SK-N-SH (cell line): Measurements from ENCODE around the gene MACROD1. TPM values are rescaled to one million over a fixed set of nuclear protein-coding genes. Genes with fewer than 3 reads are reported as not detected.

ENCODE experiments used
- CTCF ChIA-PET: fragments of 300-600, 350-600 bp; formaldehyde crosslinking; extraction: SDS; loops from one replicate; lab custom pipeline; 2021; lab: Yijun Ruan, JAX
- POLR2A ChIA-PET: fragments of 350-600 bp; sonication (Branson Sonifier 250); formaldehyde crosslinking; extraction: SDS; loops from one replicate; lab custom pipeline; 2020; ENCODE audit warnings: antibody characterized with exemption, inconsistent platforms; lab: Yijun Ruan, JAX
- DNase-seq: peaks from one replicate; pipeline ENCODE4 v3.0.0; 2012
- H2AFZ ChIP-seq: fragments of 200-600 bp; sonication (generic); 2 replicates; pipeline ENCODE4 v1.8.1; 2016; ENCODE audit warnings: antibody characterized with exemption, mild to moderate bottlenecking, low read depth
- H3F3A ChIP-seq: fragments of 200-600 bp; sonication (generic); replicated peaks from 2 replicates; pipeline ENCODE3; 2016; ENCODE audit warnings: antibody characterized with exemption, mild to moderate bottlenecking; ENCODE audit not compliant: insufficient read depth
- H3K27ac ChIP-seq, 2 experiments: fragments of 200-500 bp in 1 of 2; fragments of 200-600 bp in 1 of 2; sonication (Bioruptor generic) in 1 of 2; sonication (generic), shearing (Covaris generic) in 1 of 2; 2 replicates each; pipeline versions ENCODE4 v1.5.1 to v1.6.1; 2014 to 2016; ENCODE audit warnings: low read depth in 2 of 2, inconsistent platforms in 1 of 2, low read length in 1 of 2, mild to moderate bottlenecking in 1 of 2, mixed read lengths in 1 of 2
- H3K27me3 ChIP-seq: fragments of 200-600 bp; sonication (generic), shearing (Covaris generic); 2 replicates; pipeline ENCODE4 v1.6.1; 2016; ENCODE audit warnings: mixed run types; ENCODE audit not compliant: insufficient read depth
- H3K36me3 ChIP-seq, 2 experiments: fragments of 200-500 bp in 1 of 2; fragments of 200-600 bp in 1 of 2; sonication (Bioruptor generic) in 1 of 2; sonication (generic) in 1 of 2; replicated peaks in 1 of 2; 2 replicates each; pipeline versions ENCODE3 to v1.5.1; 2014 to 2016; ENCODE audit warnings: low read length in 1 of 2, mild to moderate bottlenecking in 1 of 2; ENCODE audit not compliant: insufficient read depth in 2 of 2, control insufficient read depth in 1 of 2
- H3K4me1 ChIP-seq, 2 experiments: fragments of 200-500 bp in 1 of 2; fragments of 200-600 bp in 1 of 2; sonication (Bioruptor generic) in 1 of 2; sonication (generic), shearing (Covaris generic) in 1 of 2; 2 replicates each; pipeline versions ENCODE4 v1.5.1 to v1.6.1; 2014 to 2016; ENCODE audit warnings: low read depth in 1 of 2, low read length in 1 of 2, mixed run types in 1 of 2; ENCODE audit not compliant: insufficient read depth in 2 of 2, control insufficient read depth in 1 of 2
- H3K4me2 ChIP-seq: fragments of 200-600 bp; sonication (generic), shearing (Covaris generic); 2 replicates; pipeline ENCODE4 v1.6.1; 2017; ENCODE audit warnings: mixed run types
- H3K4me3 ChIP-seq, 2 experiments: fragments of 200-500 bp in 1 of 2; fragments of 200-600 bp in 1 of 2; sonication (Bioruptor generic) in 1 of 2; sonication (generic), shearing (Covaris generic) in 1 of 2; 2 replicates each; pipeline versions ENCODE4 v1.5.1 to v1.8.1; 2014 to 2016; ENCODE audit warnings: low read depth in 2 of 2, inconsistent platforms in 1 of 2, low read length in 1 of 2, mild to moderate bottlenecking in 1 of 2, mixed read lengths in 1 of 2, moderate library complexity in 1 of 2
- H3K79me2 ChIP-seq: fragments of 200-600 bp; sonication (generic); 2 replicates; pipeline ENCODE4 v1.8.1; 2017; ENCODE audit warnings: mild to moderate bottlenecking; ENCODE audit not compliant: insufficient read depth
- H3K9ac ChIP-seq: fragments of 200-600 bp; sonication (generic); 2 replicates; pipeline ENCODE4 v1.6.1; 2017; ENCODE audit warnings: mixed run types
- H3K9me2 ChIP-seq: fragments of 200-600 bp; sonication (generic); 2 replicates; pipeline ENCODE4 v1.6.1; 2017; ENCODE audit warnings: mixed run types
- H3K9me3 ChIP-seq: fragments of 200-600 bp; sonication (generic); 2 replicates; pipeline ENCODE4 v1.6.1; 2017; ENCODE audit warnings: mixed run types, mild to moderate bottlenecking, moderate library complexity
- H4K20me1 ChIP-seq: fragments of 200-600 bp; sonication (generic); 2 replicates; pipeline ENCODE4 v1.6.1; 2017; ENCODE audit warnings: mild to moderate bottlenecking, mixed run types; ENCODE audit not compliant: insufficient read depth
- ELF1 ChIP-seq: IDR thresholded peaks from 2 replicates; pipeline ENCODE4 v1.4.0; 2012
- EP300 ChIP-seq, 2 experiments: IDR thresholded peaks; 2 replicates each; pipeline versions ENCODE4 v1.4.0 to v1.6.1; 2012; ENCODE audit warnings: borderline replicate concordance in 1 of 2, low read depth in 1 of 2, low read length in 1 of 2
- EZH2phosphoT487 ChIP-seq: fragments of 200-600 bp; sonication (generic); IDR thresholded peaks from 2 replicates; pipeline ENCODE4 v1.6.1; 2017; ENCODE audit warnings: low read depth, mixed run types, mild to moderate bottlenecking, antibody characterized with exemption, moderate library complexity, borderline replicate concordance
- FOXJ3 ChIP-seq: sonication (generic); formaldehyde crosslinking; IDR thresholded peaks from 2 replicates; pipeline ENCODE4 v1.5.1; 2020; ENCODE audit warnings: mild to moderate bottlenecking, missing genetic modification reagents
- IRF3 ChIP-seq: fragments of 150-350 bp; IDR thresholded peaks from 2 replicates; pipeline ENCODE4 v1.6.1; 2016; ENCODE audit warnings: mild to moderate bottlenecking, low read depth, low read length
- MXI1 ChIP-seq: IDR thresholded peaks from 2 replicates; pipeline ENCODE4 v1.6.1; 2012; ENCODE audit warnings: mild to moderate bottlenecking, low read depth, low read length, improper control_type of control experiment
- NFIC ChIP-seq: IDR thresholded peaks from 2 replicates; pipeline ENCODE4 v1.4.0; 2012; ENCODE audit warnings: borderline replicate concordance
- POLR2AphosphoS5 ChIP-seq: IDR thresholded peaks from 2 replicates; pipeline ENCODE4 v1.6.1; 2012; ENCODE audit warnings: low read depth, low read length
- RCOR1 ChIP-seq: fragments of 150-350 bp; IDR thresholded peaks from 2 replicates; pipeline ENCODE4 v1.6.1; 2017; ENCODE audit warnings: antibody characterized with exemption, low read length
- RFX5 ChIP-seq: IDR thresholded peaks from 2 replicates; pipeline ENCODE4 v1.6.1; 2012; ENCODE audit warnings: mild to moderate bottlenecking, improper control_type of control experiment, low read length
- RXRA ChIP-seq: IDR thresholded peaks from 2 replicates; pipeline ENCODE4 v1.4.0; 2012; ENCODE audit warnings: low read depth, mild to moderate bottlenecking, borderline replicate concordance
- SIN3A ChIP-seq: IDR thresholded peaks from 2 replicates; pipeline ENCODE4 v1.6.1; 2012; ENCODE audit warnings: low read depth, mild to moderate bottlenecking, low read length, moderate library complexity, borderline replicate concordance
- YY1 ChIP-seq: IDR thresholded peaks from 2 replicates; pipeline ENCODE4 v1.4.0; 2012; ENCODE audit warnings: low read depth, mild to moderate bottlenecking
- WGBS: methylation state at CpG from one replicate; pipeline ENCODE4 v1.1.6; 2017; ENCODE audit warnings: low lambda C conversion rate; 5-methylcytosine and 5-hydroxymethylcytosine counted together
- polyA plus RNA-seq, 3 experiments: library from polyadenylated mRNA; depleted of rRNA; stranded (reverse); fragments of >200 nt; gene quantifications; 2 replicates each; pipeline ENCODE4 v1.2.3, GENCODE V29; 2012
- TF ChIP-seq, protein P1 (sequence below): IDR thresholded peaks from 2 replicates; pipeline ENCODE4 v1.4.0; 2012; ENCODE audit warnings: low read depth

Gene MACROD1
- polyA plus RNA-seq, 1 of the 3 experiments (the other 2 are of a cell fraction) = 49.1 TPM

DNA sequence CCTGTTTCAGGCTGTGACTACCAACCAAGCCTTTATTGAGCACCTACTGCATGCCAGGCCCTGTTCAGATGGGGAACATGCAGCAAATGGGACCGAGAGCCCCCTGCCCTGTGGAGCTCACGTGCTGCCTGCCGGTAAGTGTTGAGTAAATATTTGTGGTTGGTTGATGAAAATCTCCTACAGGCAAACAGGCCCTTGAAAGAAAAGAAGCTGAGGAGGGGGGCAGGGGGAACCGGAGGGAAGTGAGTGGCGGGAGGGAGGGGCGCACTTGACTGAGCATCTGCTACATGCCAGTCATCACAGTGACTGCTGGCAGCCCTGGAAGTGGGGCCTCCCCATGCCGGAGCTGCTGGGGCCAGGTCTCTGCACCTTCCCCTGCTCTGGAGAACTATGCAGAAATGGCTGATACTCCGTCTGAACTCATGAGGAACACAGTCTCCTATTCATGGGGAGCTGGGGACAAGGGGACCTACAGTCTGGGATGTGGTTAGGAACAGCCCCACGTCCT lies 34.2 kb downstream of the MACROD1 start (continued):
- TF ChIP-seq, protein P1, sequence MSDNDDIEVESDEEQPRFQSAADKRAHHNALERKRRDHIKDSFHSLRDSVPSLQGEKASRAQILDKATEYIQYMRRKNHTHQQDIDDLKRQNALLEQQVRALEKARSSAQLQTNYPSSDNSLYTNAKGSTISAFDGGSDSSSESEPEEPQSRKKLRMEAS = no peak
- no peak for TF ChIP-seq RXRA
- TF ChIP-seq EZH2phosphoT487 = no peak
- TF ChIP-seq YY1 = no peak
- TF ChIP-seq, all 33 proteins: peak for 0

GRCh38 chr11:64130618-64131017 lies 35.3 kb downstream of the MACROD1 start:
- H3K4me1 ChIP-seq = peaks cover 0 to 56% of the 10 kb centered on the region in 2 experiments; a peak in 2 of 4 replicates
- H4K20me1 ChIP-seq = no peaks in the 10 kb centered on the region
- TF ChIP-seq RCOR1 = no peak
- TF ChIP-seq NFIC = no peak
- no peak for TF ChIP-seq RFX5
- TF ChIP-seq EP300 (IDR thresholded peaks at IDR 0.05; ENCODE audit: borderline replicate concordance in 1 of 2, low read depth in 1 of 2, low read length in 1 of 2) = no peak
- no peak for TF ChIP-seq FOXJ3
- no peaks in the 10 kb centered on the region for H3F3A ChIP-seq
- ChIA-PET CTCF (interaction anchor here (0.6 to 5.8 kb wide), 3 partner anchors 12 to 30 kb away, joined by 3 to 33 read pairs (median 3); no protein-coding TSS in a partner anchor), POLR2A (interaction anchor here (1.3 kb wide), 1 partner anchor 14 kb away, joined by 3 read pairs; no protein-coding TSS in a partner anchor)
- no peaks in the 10 kb centered on the region for H3K9me3 ChIP-seq
- H3K27me3 ChIP-seq = no peaks in the 10 kb centered on the region
- H3K4me3 ChIP-seq = no peak overlapping the region
- no peaks in the 10 kb centered on the region for H3K9me2 ChIP-seq
- H3K79me2 ChIP-seq = no peaks in the 10 kb centered on the region
- H3K4me2 ChIP-seq = no peak overlapping the region
- no peak overlapping the region for H2AFZ ChIP-seq
- WGBS = 93% methylated on average over 13 of the region's 13 CpGs
- no peaks in the 10 kb centered on the region for H3K36me3 ChIP-seq
- no peak overlapping the region for H3K9ac ChIP-seq
- DNase-seq = no peak
- H3K27ac ChIP-seq = peak overlapping the region in 1 of 2 experiments; percentile 11; a peak in 1 of 4 replicates

- Histone ChIP-seq H3F3A (no peaks in the 10 kb centered on the region), H3K4me1 (peaks cover 0 to 51% of the 10 kb centered on the region in 2 experiments; a peak in 2 of 4 replicates), H3K4me3 (no peak overlapping the region), H3K9ac (no peak overlapping the region), H3K27me3 (no peaks in the 10 kb centered on the region), H3K9me2 (no peaks in the 10 kb centered on the region), H3K9me3 (no peaks in the 10 kb centered on the region), H3K36me3 (no peaks in the 10 kb centered on the region), H4K20me1 (no peaks in the 10 kb centered on the region), H3K27ac (no peak overlapping the region; a peak in 1 of 4 replicates), H2AFZ (no peak overlapping the region), H3K4me2 (no peak overlapping the region), H3K79me2 (no peaks in the 10 kb centered on the region)
- CTCF ChIA-PET = interaction anchor here (5.8 kb wide), 1 partner anchor 14 kb away, joined by 33 read pairs; no protein-coding TSS in a partner anchor
- TF ChIP-seq IRF3 (no peak), ELF1 (no peak), POLR2AphosphoS5 (no peak), RCOR1 (no peak), SIN3A (no peak), MXI1 (no peak)
- no peak for DNase-seq
- WGBS = 100% methylated on average over 5 of the region's 8 CpGs
- POLR2A ChIA-PET = no interaction called here
Observed at GRCh38 chr11:64129403-64129802, 36.5 kb downstream of the MACROD1 start.
